HG03342 (cell line): ENCODE data around the gene PLA2G4E.

Experiments used
- ATAC-seq: cut with Tn5 transposase; IDR thresholded peaks from one replicate; pipeline ENCODE4 v1.9.1; 2021; ENCODE audit warnings: mild to moderate bottlenecking, moderate library complexity; ENCODE audit not compliant: unreplicated experiment

The PLA2G4E gene

GRCh38 chr15:42053914-42054313 lies 33.1 kb upstream of the PLA2G4E start:
- no peak for ATAC-seq

GRCh38 chr15:42053010-42053409 lies 32.2 kb upstream of the PLA2G4E start:
- no peak for ATAC-seq

- no peak for ATAC-seq
Observed at GRCh38 chr15:42050484-42051255, 29.8 kb upstream of the PLA2G4E start.

- ATAC-seq: no peak
Observed at GRCh38 chr15:42048821-42049200, 28.0 kb upstream of the PLA2G4E start.

- no peak for ATAC-seq
Observed at GRCh38 chr15:42048080-42048820, 27.4 kb upstream of the PLA2G4E start.

GRCh38 chr15:42046597-42046996 lies 25.8 kb upstream of the PLA2G4E start:
- ATAC-seq: no peak

GRCh38 chr15:42045211-42045615 lies 24.4 kb upstream of the PLA2G4E start:
- no peak for ATAC-seq

GRCh38 chr15:42042602-42043400 lies 22.0 kb upstream of the PLA2G4E start:
- no peak for ATAC-seq

GRCh38 chr15:42038401-42038800 lies 17.6 kb upstream of the PLA2G4E start:
- ATAC-seq: no peak

GRCh38 chr15:42037656-42038055 lies 16.8 kb upstream of the PLA2G4E start:
- ATAC-seq: no peak

- ATAC-seq: no peak
Observed at GRCh38 chr15:42036966-42037365, 16.1 kb upstream of the PLA2G4E start.

- ATAC-seq: no peak
Observed at GRCh38 chr15:42036112-42036905, 15.5 kb upstream of the PLA2G4E start.

GRCh38 chr15:42035435-42035761 lies 14.6 kb upstream of the PLA2G4E start:
- peak; percentile 75 for ATAC-seq

GRCh38 chr15:42034628-42035434 lies 14.0 kb upstream of the PLA2G4E start:
- no peak for ATAC-seq

- ATAC-seq: no peak
Observed at GRCh38 chr15:42033214-42033873, 12.5 kb upstream of the PLA2G4E start.

- no peak for ATAC-seq
Observed at GRCh38 chr15:42032376-42033213, 11.8 kb upstream of the PLA2G4E start.

- ATAC-seq: no peak
Observed at GRCh38 chr15:42031198-42031915, 10.5 kb upstream of the PLA2G4E start.

GRCh38 chr15:42027521-42027920 lies 6.7 kb upstream of the PLA2G4E start:
- ATAC-seq: no peak
